22Rv1 (cell line): ENCODE results near the gene GPI.
"Not testable (repeated sequence)": the region's sequence is repeated elsewhere in the genome, so short reads cannot be mapped to it uniquely, and the experiment has no call there.

Experiments used
- ZFX ChIP-seq: fragments of 450-650 bp; IDR thresholded peaks from 2 replicates; pipeline ENCODE4 v1.6.1; 2017; ENCODE audit warnings: antibody characterized with exemption, borderline replicate concordance
- TF ChIP-seq, protein P1 (sequence below): fragments of 450-650 bp; IDR thresholded peaks from 2 replicates; pipeline ENCODE4 v1.5.1; 2017; ENCODE audit warnings: mild to moderate bottlenecking

GRCh38 chr19:34331596-34331995, 33.4 kb upstream of the GPI start:
- TF ChIP-seq, protein P1, sequence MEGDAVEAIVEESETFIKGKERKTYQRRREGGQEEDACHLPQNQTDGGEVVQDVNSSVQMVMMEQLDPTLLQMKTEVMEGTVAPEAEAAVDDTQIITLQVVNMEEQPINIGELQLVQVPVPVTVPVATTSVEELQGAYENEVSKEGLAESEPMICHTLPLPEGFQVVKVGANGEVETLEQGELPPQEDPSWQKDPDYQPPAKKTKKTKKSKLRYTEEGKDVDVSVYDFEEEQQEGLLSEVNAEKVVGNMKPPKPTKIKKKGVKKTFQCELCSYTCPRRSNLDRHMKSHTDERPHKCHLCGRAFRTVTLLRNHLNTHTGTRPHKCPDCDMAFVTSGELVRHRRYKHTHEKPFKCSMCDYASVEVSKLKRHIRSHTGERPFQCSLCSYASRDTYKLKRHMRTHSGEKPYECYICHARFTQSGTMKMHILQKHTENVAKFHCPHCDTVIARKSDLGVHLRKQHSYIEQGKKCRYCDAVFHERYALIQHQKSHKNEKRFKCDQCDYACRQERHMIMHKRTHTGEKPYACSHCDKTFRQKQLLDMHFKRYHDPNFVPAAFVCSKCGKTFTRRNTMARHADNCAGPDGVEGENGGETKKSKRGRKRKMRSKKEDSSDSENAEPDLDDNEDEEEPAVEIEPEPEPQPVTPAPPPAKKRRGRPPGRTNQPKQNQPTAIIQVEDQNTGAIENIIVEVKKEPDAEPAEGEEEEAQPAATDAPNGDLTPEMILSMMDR, result not testable (repeated sequence)
- TF ChIP-seq ZFX, result not testable (repeated sequence)
